ENCODE data around the gene TSPAN4.

Gene TSPAN4

GRCh38 chr11:858762-859339 lies 16.2 kb downstream of the TSPAN4 start:
- TF ChIP-seq, protein P1, sequence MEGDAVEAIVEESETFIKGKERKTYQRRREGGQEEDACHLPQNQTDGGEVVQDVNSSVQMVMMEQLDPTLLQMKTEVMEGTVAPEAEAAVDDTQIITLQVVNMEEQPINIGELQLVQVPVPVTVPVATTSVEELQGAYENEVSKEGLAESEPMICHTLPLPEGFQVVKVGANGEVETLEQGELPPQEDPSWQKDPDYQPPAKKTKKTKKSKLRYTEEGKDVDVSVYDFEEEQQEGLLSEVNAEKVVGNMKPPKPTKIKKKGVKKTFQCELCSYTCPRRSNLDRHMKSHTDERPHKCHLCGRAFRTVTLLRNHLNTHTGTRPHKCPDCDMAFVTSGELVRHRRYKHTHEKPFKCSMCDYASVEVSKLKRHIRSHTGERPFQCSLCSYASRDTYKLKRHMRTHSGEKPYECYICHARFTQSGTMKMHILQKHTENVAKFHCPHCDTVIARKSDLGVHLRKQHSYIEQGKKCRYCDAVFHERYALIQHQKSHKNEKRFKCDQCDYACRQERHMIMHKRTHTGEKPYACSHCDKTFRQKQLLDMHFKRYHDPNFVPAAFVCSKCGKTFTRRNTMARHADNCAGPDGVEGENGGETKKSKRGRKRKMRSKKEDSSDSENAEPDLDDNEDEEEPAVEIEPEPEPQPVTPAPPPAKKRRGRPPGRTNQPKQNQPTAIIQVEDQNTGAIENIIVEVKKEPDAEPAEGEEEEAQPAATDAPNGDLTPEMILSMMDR (IDR thresholded peaks at IDR 0.05; ENCODE audit: low read length, missing control alignments): no peak
- no peak for DNase-seq (ENCODE audit: low read depth)
- no peak overlapping the region for H3K4me3 ChIP-seq (replicated peaks; ENCODE audit: low read depth, low read length)

- peak overlapping the region; percentile 32 for H3K4me3 ChIP-seq (replicated peaks; ENCODE audit: low read depth, low read length)
- DNase-seq (ENCODE audit: low read depth): peak; percentile 89
Measured at GRCh38 chr11:859394-860131, 16.9 kb downstream of the TSPAN4 start.

DNA sequence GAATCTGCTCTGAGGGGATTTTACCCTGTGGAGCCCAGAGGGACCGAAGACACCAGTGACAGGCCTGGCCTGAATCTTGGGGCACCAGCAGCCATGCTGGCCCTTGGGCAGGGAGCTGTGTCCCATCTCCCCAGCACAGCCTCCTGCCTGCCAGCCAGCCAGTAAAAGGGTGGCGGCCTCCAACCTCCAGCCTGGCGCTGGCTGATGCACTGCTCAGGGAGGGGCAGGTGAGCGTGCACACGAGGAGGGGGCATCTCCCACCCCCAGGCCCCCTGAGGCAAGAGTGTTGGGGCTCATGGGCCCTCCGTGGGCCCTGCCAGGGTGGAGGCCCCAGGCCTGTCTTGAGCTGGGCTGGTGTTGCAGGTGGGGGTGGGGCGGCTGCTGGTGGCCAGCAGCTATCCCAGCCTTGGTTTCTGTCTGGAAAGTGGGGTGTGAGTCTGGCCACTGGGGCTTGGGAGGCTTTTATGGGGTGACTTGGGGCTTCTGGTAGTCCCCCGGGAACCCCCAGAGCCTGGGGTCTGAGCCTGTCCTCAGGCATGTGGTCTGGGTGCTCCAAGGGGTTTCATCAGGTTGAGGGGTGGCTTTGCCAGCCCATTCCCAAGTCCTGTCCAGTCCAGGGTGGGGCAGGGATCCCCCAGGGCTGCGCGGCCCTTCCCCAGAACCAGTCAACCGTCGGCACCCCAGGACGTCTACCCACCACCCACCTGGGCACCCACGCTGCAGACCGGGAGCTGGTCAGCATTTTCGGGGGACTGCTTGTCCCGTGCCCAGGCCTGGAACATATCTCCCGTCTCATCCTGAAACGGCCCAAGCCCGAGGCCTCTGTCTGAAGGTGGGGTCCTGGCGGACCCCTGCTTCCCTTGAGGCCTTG lies 17.8 kb downstream of the TSPAN4 start:
- no peak for DNase-seq (ENCODE audit: low read depth)
- TF ChIP-seq, protein P1 (IDR thresholded peaks at IDR 0.05; ENCODE audit: low read length, missing control alignments): no peak
- no peak overlapping the region for H3K4me3 ChIP-seq (replicated peaks; ENCODE audit: low read depth, low read length)

More at GRCh38 chr11:859394-860131, 16.9 kb downstream of the TSPAN4 start:
- TF ChIP-seq, protein P1 (IDR thresholded peaks at IDR 0.05; ENCODE audit: low read length, missing control alignments): no peak

- no peak overlapping the region for H3K4me3 ChIP-seq (replicated peaks; ENCODE audit: low read depth, low read length)
- TF ChIP-seq, protein P1 (IDR thresholded peaks at IDR 0.05; ENCODE audit: low read length, missing control alignments): no peak
- no peak for DNase-seq (ENCODE audit: low read depth)
Measured at GRCh38 chr11:861105-861479, 18.4 kb downstream of the TSPAN4 start.

GRCh38 chr11:862081-862661 lies 19.5 kb downstream of the TSPAN4 start:
- no peak for DNase-seq (ENCODE audit: low read depth)
- no peak overlapping the region for H3K4me3 ChIP-seq (replicated peaks; ENCODE audit: low read depth, low read length)
- TF ChIP-seq, protein P1 (IDR thresholded peaks at IDR 0.05; ENCODE audit: low read length, missing control alignments): no peak

GRCh38 chr11:862696-863022 lies 20.0 kb downstream of the TSPAN4 start:
- no peak for DNase-seq (ENCODE audit: low read depth)
- no peak overlapping the region for H3K4me3 ChIP-seq (replicated peaks; ENCODE audit: low read depth, low read length)
- TF ChIP-seq, protein P1 (IDR thresholded peaks at IDR 0.05; ENCODE audit: low read length, missing control alignments): no peak
